Breast epithelium (tissue), 3 donors: ENCODE results near the gene PDE7B.

Experiments used
- CTCF ChIP-seq, 3 donors: fragments of 450-650 bp; IDR thresholded peaks; one replicate each; pipeline ENCODE4 v1.5.1; 2016 to 2017; ENCODE audit warnings: antibody characterized with exemption in 3 of 3, mild to moderate bottlenecking in 3 of 3, moderate library complexity in 3 of 3
- POLR2A ChIP-seq: fragments of 450-650 bp; IDR thresholded peaks from one replicate; pipeline ENCODE4 v1.6.1; 2016; ENCODE audit warnings: antibody characterized with exemption, mild to moderate bottlenecking, moderate library complexity

GRCh38 chr6:135971351-135971750, 119.8 kb downstream of the PDE7B start:
- TF ChIP-seq CTCF (IDR thresholded peaks at IDR 0.05), result no peak
- no peak for TF ChIP-seq POLR2A
